Activated CD4-positive, alpha-beta T cell treated with anti-CD3 and anti-CD28 coated beads, Interleukin-2, amount 50 U/mL, for 48 hours (primary cell): ENCODE data around the gene CDH26.
"Not testable (repeated sequence)": the region's sequence is repeated elsewhere in the genome, so short reads cannot be mapped to it uniquely, and the experiment has no call there.

Experiments
- DNase-seq, 2 experiments: peaks; one replicate each; pipeline ENCODE4 v3.0.0-alpha.2; 2020

Gene CDH26

GRCh38 chr20:60020251-60020650 lies 62.0 kb downstream of the CDH26 start:
- no peak for DNase-seq

DNA sequence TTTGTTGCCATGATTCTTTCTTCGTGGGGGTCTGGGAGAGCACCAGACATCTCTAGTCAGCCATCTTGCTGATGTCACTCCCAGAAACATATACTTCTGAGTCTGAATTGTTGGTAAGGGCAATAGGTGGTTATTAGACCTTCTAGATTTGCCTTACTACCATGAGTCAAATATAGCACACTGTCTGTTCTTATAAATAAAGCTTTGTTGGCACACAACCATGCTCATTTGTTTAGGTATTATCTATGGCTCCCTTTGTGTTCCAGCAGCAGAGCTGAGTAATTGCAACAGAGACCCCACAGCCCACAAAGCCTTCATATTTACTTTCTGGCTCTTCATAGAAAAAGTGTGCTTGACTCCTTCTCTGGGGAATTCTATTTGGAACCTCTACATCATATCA lies 62.9 kb downstream of the CDH26 start:
- no peak for DNase-seq

DNA sequence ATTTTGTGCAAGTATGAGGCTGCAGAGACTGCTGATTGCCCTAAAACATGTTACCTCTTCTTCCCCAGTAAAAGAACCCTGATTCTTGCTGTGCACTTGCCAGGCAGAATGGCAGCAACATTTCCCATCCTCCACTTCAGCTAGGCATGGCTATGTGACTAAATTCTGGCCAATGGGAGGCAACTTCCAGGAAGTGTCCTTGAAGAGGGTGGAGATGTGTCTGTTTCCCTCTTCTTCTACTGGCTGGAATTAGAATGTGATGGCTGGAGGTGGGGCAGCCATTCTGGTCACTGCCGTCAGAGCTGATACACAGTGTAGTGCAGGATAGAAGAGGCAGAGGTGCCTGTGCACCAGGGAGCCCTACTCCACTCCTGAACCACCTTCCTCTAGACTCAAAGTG lies 64.6 kb downstream of the CDH26 start:
- DNase-seq: no peak

- no peak for DNase-seq
Observed at GRCh38 chr20:60024245-60024644, 66.0 kb downstream of the CDH26 start.

- no peak for DNase-seq
Observed at GRCh38 chr20:60024801-60025200, 66.6 kb downstream of the CDH26 start.

DNA sequence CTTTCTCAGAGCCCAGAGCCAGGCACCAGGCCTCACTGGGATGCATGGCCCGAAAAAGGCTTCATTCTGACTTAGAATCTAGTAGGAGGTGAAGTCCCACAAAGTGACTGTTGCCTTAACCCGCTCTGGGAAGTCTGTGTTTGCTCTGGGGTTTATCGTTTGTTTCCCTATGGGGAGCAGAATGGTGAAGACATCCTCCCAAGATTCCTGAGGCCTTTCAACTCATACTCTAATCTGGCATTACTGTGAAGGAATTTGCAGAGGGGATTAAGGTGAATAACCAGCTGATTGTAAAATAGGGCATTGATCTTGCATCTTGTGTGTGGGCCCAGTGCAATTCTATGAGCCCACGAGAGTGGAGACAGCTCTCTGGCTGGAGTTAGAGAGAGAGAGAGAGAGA lies 67.8 kb downstream of the CDH26 start:
- no peak for DNase-seq

GRCh38 chr20:60030471-60030870 lies 72.2 kb downstream of the CDH26 start:
- no peak for DNase-seq

DNA sequence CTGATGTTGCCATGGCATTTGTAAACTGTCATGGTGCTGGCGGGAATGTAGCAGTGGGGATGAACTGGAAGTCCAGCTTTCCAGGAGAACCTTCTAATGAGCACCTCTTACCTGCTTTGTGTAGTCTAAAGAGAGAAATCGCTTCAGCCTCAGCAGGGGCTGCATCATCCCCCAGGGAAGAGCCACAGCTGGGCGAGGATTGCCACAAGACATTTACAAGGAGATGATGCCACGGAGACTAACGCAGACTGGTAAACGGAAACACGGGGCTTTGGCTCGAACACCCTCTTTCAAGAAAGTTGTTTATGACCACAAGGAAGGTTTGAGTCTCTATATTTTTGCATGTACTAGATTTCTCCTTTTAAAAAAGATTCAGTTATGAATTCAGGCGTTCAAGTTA lies 72.9 kb downstream of the CDH26 start:
- DNase-seq: no peak

- DNase-seq: no peak
Observed at GRCh38 chr20:60034231-60035110, 76.2 kb downstream of the CDH26 start.

- DNase-seq: no peak
Observed at GRCh38 chr20:60035486-60035885, 77.3 kb downstream of the CDH26 start.

DNA sequence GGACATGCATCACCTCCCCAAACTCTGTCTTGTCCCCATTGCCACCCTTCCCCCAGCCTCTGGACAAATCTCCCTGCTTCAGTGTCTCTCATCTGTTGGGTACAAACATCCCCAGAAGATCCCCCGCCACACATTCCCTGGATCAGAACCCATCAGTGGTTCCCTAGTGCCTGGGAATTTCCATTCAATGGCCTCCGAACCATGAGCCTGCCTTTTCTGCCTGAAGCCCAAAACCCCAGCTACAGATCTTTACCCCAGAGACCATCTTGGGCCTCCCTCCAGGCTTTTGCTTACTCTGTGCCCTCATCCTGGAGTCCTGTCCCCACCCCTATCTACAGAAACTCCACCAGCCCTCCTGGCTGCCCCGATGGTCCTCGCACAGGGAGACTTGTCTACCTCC lies 78.1 kb downstream of the CDH26 start:
- no peak for DNase-seq

DNA sequence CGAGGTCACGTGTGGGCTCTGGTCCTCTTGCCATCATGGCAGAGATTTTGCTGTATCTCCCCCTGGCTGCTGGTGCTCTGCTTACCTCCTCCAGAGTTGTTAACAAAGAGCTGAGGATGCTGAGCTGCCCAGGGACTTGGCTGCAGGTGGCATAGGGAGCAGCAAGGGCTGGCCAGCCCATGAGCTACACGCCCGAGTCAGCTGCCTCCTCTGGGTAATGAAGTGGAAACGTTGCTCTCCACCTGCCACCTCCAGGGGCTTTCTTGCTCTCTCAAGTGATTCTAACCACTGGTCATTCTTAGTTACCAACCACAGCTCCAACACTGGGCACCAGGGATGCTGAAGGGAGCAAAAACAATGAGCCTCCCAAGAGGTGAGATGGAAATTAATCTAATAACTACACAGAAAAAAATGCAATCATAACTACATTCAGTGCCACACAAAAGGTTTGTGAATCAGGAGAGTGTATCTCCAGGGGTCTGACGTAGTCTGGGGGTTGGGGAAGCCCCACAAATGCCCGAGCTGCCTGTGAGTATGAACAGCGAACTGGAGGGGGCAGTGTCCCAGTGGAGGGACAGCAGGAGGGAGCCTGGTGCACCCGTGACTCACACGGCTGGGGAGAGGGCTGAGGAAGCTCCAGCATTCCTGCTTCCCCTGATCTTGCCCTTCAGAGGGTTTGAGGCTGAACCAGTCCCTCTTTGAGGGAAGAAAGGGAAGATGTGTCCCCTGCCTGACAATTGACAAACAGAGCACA lies 78.7 kb downstream of the CDH26 start:
- no peak for DNase-seq

DNA sequence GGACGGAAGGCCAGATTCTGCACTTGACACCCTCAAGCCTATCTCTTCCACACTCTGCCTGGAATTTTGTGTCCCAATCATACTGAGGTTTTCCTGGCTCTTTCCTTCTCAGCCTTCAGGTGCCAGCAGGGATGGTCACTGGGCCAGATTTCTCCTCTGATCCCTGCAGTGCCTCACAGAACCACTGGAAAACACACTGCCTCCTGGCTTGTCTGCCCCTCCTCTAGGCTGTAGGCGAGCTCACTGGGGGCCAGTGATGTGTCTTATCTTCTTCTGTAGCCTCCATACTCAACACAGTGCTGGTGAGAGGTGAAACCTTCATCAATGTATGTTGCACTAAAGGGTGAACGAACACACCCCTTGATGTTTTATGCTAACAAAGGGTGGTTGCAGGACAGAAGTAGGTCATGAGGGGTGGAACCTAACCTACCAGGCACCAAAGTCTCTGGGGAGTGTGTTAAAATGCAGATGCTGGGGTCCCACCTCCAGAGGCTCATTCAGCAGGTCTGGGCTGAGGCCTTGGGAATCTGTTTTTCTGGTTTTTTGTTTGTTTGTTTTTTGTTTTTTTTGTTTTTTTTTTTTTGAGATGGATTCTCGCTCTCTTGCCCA lies 80.3 kb downstream of the CDH26 start:
- DNase-seq: no peak

GRCh38 chr20:60039526-60039925 lies 81.3 kb downstream of the CDH26 start:
- no peak for DNase-seq

- no peak for DNase-seq
Observed at GRCh38 chr20:60040471-60041162, 82.4 kb downstream of the CDH26 start.

DNA sequence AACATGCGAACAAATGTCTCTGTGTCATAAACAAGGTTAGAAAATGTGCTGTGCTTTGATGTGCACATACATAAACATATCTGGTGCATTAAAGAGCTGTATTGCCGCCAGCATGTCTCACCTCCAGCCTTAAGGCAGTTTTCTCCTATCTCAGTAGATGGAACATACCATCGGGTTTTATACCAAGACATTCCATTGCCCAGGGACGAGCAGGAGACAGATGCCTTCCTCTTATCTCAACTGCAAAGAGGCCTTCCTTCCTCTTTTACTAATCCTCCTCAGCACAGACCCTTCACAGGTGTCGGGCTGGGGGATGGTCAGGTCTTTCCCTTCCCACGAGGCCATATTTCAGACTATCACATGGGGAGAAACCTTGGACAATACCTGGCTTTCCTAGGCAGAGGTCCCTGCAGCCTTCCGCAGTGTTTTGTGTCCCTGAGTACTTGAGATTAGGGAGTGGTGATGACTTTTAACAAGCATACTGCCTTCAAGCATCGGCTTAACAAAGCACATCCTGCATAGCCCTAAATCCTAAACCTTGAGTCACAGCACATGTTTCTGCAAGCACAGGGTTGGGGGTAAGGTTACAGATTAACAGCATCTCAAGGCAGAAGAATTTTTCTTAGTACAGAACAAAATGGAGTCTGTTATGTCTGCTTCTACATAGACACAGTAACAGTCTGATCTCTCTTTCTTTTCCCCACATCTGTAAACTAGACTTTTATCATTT lies 83.4 kb downstream of the CDH26 start:
- not testable (repeated sequence) for DNase-seq

DNA sequence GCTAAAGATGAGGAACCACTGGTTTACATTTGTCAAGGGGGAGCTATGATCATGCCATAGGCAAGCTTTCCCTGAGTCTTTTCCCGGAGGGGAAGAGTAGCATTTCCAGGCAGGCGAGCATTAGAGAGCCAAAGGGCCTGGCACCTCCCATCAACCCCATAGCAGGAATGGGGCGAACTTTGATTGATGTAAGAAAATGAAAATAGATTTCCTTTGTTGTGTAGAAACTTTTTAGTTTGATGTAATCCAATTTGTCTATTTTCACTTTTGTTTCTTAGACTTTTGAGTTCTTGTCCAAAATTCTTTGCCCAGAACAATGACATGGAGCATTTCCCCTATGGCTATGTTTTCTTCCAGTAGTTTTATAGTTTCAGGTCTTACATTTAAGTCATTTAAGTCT lies 85.2 kb downstream of the CDH26 start:
- DNase-seq: no peak

- DNase-seq: no peak
Observed at GRCh38 chr20:60046011-60046413, 87.8 kb downstream of the CDH26 start.

- no peak for DNase-seq
Observed at GRCh38 chr20:60046436-60046835, 88.2 kb downstream of the CDH26 start.

GRCh38 chr20:60046860-60047259 lies 88.6 kb downstream of the CDH26 start:
- no peak for DNase-seq

- no peak for DNase-seq
Observed at GRCh38 chr20:60048634-60049521, 90.7 kb downstream of the CDH26 start.
